Measurements from ENCODE around the gene DYNC1LI1.
A peak's percentile ranks its signal among the peaks of the same experiment; 100 is the strongest.

DNA sequence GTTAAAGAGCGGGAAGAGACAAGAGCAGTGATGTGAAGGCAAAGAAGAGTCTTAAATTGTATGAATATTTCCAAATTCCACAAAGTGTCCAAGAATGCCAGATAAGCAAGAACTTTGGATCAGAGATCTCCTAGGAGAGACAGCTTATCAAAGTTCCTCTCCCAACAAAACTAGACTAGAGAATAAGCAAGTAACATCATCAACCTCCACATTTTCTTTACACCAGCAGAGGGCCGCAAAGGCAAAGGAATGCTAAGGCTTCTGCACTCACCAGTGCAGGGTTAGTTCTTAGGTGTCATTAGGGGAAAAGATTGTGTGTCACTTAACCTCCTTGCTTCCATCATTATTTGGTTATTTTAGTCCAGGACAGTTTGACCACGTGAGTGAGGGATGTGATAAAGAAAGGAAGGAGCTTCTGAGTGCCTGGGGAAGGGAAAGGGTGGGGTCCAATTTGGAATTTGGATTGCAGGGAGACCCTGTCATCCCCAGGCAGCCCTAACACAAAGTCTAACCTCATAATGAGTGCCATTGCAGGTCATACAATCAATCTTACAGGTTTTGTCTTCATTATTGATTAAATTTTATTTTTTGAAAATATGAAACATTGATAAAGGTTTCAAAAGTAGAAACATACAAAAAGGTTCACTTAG is 60.5 kb downstream of the DYNC1LI1 start:
- TF ChIP-seq SMC3 (conservative IDR thresholded peaks at IDR 0.05; ENCODE audit: poor library complexity) (peak; percentile 88), CTCF (IDR thresholded peaks at IDR 0.05; ENCODE audit: poor library complexity, severe bottlenecking) (peak; percentile 85), EP300 (conservative IDR thresholded peaks at IDR 0.05; ENCODE audit: poor library complexity, severe bottlenecking) (no peak), EZH2 (IDR thresholded peaks at IDR 0.05; ENCODE audit: borderline replicate concordance, insufficient read depth, low read length, poor library complexity, severe bottlenecking) (no peak)

Data from neural cell (in vitro differentiated cells).